ENCODE results near the gene MTHFD2L. TPM values are rescaled to one million over a fixed set of nuclear protein-coding genes. Genes with fewer than 3 reads are reported as not detected.

Gene MTHFD2L
- total and polyA plus RNA-seq, 2 of the 8 experiments (the other 6 are each of a cell fraction or from before 2014, with no cell fraction given) = 5.4 to 15.0 TPM

DNA sequence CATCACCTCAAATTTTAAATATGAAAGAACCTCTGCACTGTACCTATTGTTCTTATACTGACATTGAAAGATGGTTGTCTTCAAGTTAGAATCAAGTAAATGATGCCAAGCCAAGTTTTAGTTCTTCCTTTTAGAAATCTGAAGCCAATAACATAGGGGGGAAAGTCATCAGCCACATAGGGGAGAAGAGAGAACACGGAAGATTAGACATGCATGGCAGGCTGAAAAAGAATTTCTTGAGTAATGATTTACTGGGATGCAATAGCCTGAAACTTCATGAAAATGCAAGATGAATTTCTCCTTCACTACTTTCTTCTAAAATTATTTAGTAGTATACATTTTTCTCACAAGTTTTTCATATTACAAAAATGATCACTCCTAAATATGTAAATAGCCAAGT, 136.8 kb downstream of the MTHFD2L start (continued):
- no peak for TF ChIP-seq CHD7 (IDR thresholded peaks at IDR 0.05; ENCODE audit: insufficient replicate concordance, low read length)
- no peak for TF ChIP-seq TBP (IDR thresholded peaks at IDR 0.05; ENCODE audit: low read depth, low read length)
- TF ChIP-seq SIRT6 (IDR thresholded peaks at IDR 0.05; ENCODE audit: low read length) = no peak
- no peak for TF ChIP-seq CBX8 (IDR thresholded peaks at IDR 0.05; ENCODE audit: borderline replicate concordance, low read depth, low read length)
- TF ChIP-seq POLR2A (IDR thresholded peaks at IDR 0.05; ENCODE audit: control extremely low read depth in 1 of 2, low read depth in 2 of 2, low read length in 2 of 2) = no peak
- no peak for TF ChIP-seq SP2 (IDR thresholded peaks at IDR 0.05; ENCODE audit: low read length)
- TF ChIP-seq EP300 (IDR thresholded peaks at IDR 0.05; ENCODE audit: borderline replicate concordance in 1 of 2, low read depth in 2 of 2, low read length in 2 of 2) = no peak

Data from H1 (cell line).